Caco-2 (cell line): ENCODE data around the gene DCTN4. TPM values are rescaled to one million over a fixed set of nuclear protein-coding genes. Genes with fewer than 3 reads are reported as not detected.
A peak's percentile ranks its signal among the peaks of the same experiment; 100 is the strongest.

Experiments
- BruUV-seq: library from RNA; stranded (reverse); fragments of 400-500 nt; replicated peaks from 2 replicates; lab custom pipeline; 2021; lab: Mats Ljungman, UMichigan
- CTCF ChIA-PET: fragments of 300-600 bp; sonication (Branson Sonifier 250); formaldehyde crosslinking; loops from one replicate; lab custom pipeline; 2022; ENCODE audit warnings: antibody characterized with exemption; lab: Charles Lee
- POLR2A ChIA-PET: fragments of 300-600 bp; sonication (Branson Sonifier 250); formaldehyde crosslinking; loops from one replicate; lab custom pipeline; 2022; ENCODE audit warnings: antibody characterized with exemption; lab: Charles Lee
- DNase-seq, 2 experiments: peaks; one replicate each; pipeline versions ENCODE4 v3.0.0 to v3.0.0-alpha.2; 2020 to 2022
- H3K27me3 ChIP-seq: replicated peaks from 2 replicates; pipeline ENCODE4 v1.6.0; 2011; ENCODE audit warnings: low read length; ENCODE audit not compliant: control insufficient read depth, insufficient read depth
- H3K36me3 ChIP-seq: 2 replicates; pipeline ENCODE4 v1.5.1; 2011; ENCODE audit warnings: low read length; ENCODE audit not compliant: control insufficient read depth, insufficient read depth
- H3K4me1 ChIP-seq: fragments of 250-450 bp; sonication (Bioruptor Pico); 2 replicates; pipeline ENCODE4 v1.5.1; 2020; ENCODE audit warnings: mild to moderate bottlenecking
- H3K4me3 ChIP-seq: 2 replicates; pipeline ENCODE4 v1.5.1; 2011; ENCODE audit warnings: low read depth, mild to moderate bottlenecking, control low read depth, low read length
- H3K9me3 ChIP-seq: fragments of 250-450 bp; sonication (Bioruptor Pico); 2 replicates; pipeline ENCODE4 v1.5.1; 2020; ENCODE audit warnings: mild to moderate bottlenecking, moderate library complexity
- H3K27ac Mint-ChIP-seq: one replicate; pipeline ENCODE4 v1.8.0; 2022; ENCODE audit warnings: mixed read lengths; ENCODE audit not compliant: unreplicated experiment
- H3K27me3 Mint-ChIP-seq: one replicate; pipeline ENCODE4 v1.8.0; 2022; ENCODE audit warnings: mixed read lengths; ENCODE audit not compliant: insufficient read depth, unreplicated experiment
- H3K36me3 Mint-ChIP-seq: one replicate; pipeline ENCODE4 v1.8.0; 2022; ENCODE audit warnings: mild to moderate bottlenecking, mixed read lengths; ENCODE audit not compliant: insufficient read depth, unreplicated experiment
- H3K4me1 Mint-ChIP-seq: one replicate; pipeline ENCODE4 v1.8.0; 2022; ENCODE audit warnings: low read depth, mixed read lengths; ENCODE audit not compliant: unreplicated experiment
- H3K4me3 Mint-ChIP-seq: one replicate; pipeline ENCODE4 v1.8.0; 2022; ENCODE audit warnings: mild to moderate bottlenecking, moderate library complexity, mixed read lengths; ENCODE audit not compliant: unreplicated experiment
- H3K9me3 Mint-ChIP-seq: one replicate; pipeline ENCODE4 v1.8.0; 2022; ENCODE audit warnings: mixed read lengths; ENCODE audit not compliant: unreplicated experiment
- CTCF ChIP-seq, 2 experiments: fragments of 200-600 bp in 1 of 2; IDR thresholded peaks; 1 replicate in 1 of 2; 2 replicates in 1 of 2; pipeline versions ENCODE4 v1.5.1 to v1.8.0; 2011 to 2022; ENCODE audit warnings: antibody characterized with exemption in 1 of 2, control low read depth in 1 of 2, inconsistent platforms in 1 of 2, low read depth in 1 of 2, low read length in 1 of 2, mild to moderate bottlenecking in 1 of 2, moderate library complexity in 1 of 2; ENCODE audit not compliant: insufficient read depth in 1 of 2, severe bottlenecking in 1 of 2, unreplicated experiment in 1 of 2
- intact Hi-C: fragments of 100-400 bp; cut with micrococcal nuclease; formaldehyde crosslinking; loops from one replicate; pipeline ENCODE4 v1.10.0; 2022; ENCODE audit not compliant: unreplicated experiment
- total RNA-seq: library from RNA; stranded (reverse); gene quantifications from 2 replicates; pipeline ENCODE4 v1.2.3, GENCODE V29; 2022

The DCTN4 gene
- total RNA-seq, 1 experiment from 2014 or later: 62.2 TPM

GRCh38 chr5:150779397-150780186 is 20.8 kb upstream of the DCTN4 start:
- Histone ChIP-seq H3K9me3 (no peaks in the 10 kb centered on the region), H3K27me3 (no peaks in the 10 kb centered on the region), H3K4me3 (peak overlapping the region; percentile 75), H3K4me1 (peaks cover 42% of the 10 kb centered on the region), H3K36me3 (no peaks in the 10 kb centered on the region)
- no peaks in the 10 kb centered on the region for H3K27me3 Mint-ChIP-seq
- intact Hi-C loops: loop anchor here (1.0 to 5.0 kb wide), 3 partner anchors 121 to 307 kb away; no protein-coding TSS in a partner anchor
- TF ChIP-seq CTCF (IDR thresholded peaks at IDR 0.05; ENCODE audit: insufficient read depth in 1 of 2, low read depth in 1 of 2, low read length in 1 of 2, severe bottlenecking in 1 of 2, unreplicated experiment in 1 of 2): no peak
- ChIA-PET CTCF (interaction anchor here (0.6 to 2.4 kb wide), 8 partner anchors 21 to 807 kb away, joined by 3 to 18 read pairs (median 8); partner anchors contain the start of genes DCTN4, IRGM and RBM22), POLR2A (interaction anchor here (1.8 kb wide), 1 partner anchor 21 kb away, joined by 18 read pairs; the partner anchor contains the start of gene DCTN4)
- peaks cover 32% of the 10 kb centered on the region for H3K4me1 Mint-ChIP-seq
- H3K27ac Mint-ChIP-seq: peak overlapping the region; percentile 80
- DNase-seq: no peak
- H3K4me3 Mint-ChIP-seq: peak overlapping the region; percentile 91
- H3K9me3 Mint-ChIP-seq: no peaks in the 10 kb centered on the region
- peaks cover 14% of the 10 kb centered on the region for H3K36me3 Mint-ChIP-seq
- no TSS peak for BruUV-seq

- H3K4me1 Mint-ChIP-seq: peaks cover 32% of the 10 kb centered on the region
- H3K27ac Mint-ChIP-seq: peak within 1 kb of the TSS; percentile 80
- BruUV-seq: TSS peak; percentile 25
- TF ChIP-seq CTCF (IDR thresholded peaks at IDR 0.05; ENCODE audit: insufficient read depth in 1 of 2, low read depth in 1 of 2, low read length in 1 of 2, severe bottlenecking in 1 of 2, unreplicated experiment in 1 of 2): peak; percentile 35 to 83
- peaks cover 11% of the 10 kb centered on the region for H3K36me3 Mint-ChIP-seq
- H3K27me3 ChIP-seq: no peaks in the 10 kb centered on the region
- no peaks in the 10 kb centered on the region for H3K27me3 Mint-ChIP-seq
- intact Hi-C loops: loop anchor here (1.0 to 5.0 kb wide), 4 partner anchors 20 to 306 kb away; no protein-coding TSS in a partner anchor
- no peaks in the 10 kb centered on the region for H3K9me3 Mint-ChIP-seq
- no peaks in the 10 kb centered on the region for H3K9me3 ChIP-seq
- peaks cover 34% of the 10 kb centered on the region for H3K4me1 ChIP-seq
- peak within 1 kb of the TSS; percentile 91 for H3K4me3 Mint-ChIP-seq
- no peaks in the 10 kb centered on the region for H3K36me3 ChIP-seq
- peak; percentile 86 to 89 for DNase-seq
- peak within 1 kb of the TSS; percentile 75 for H3K4me3 ChIP-seq
- ChIA-PET CTCF (interaction anchor here (0.6 to 2.4 kb wide), 13 partner anchors 18 to 272 kb away, joined by 3 to 18 read pairs (median 4); partner anchors contain the start of genes DCTN4, IRGM and RBM22), POLR2A (interaction anchor here (0.8 to 1.8 kb wide), 3 partner anchors 20 to 78 kb away, joined by 3 to 18 read pairs (median 7); partner anchors contain the start of genes DCTN4 and RBM22)
These were observed 19.9 kb upstream of the DCTN4 start, which contains the start of gene SMIM3 for GRCh38 chr5:150778517-150779396. TSS of gene SMIM3 (plus strand) at chr5:150778757. CDS start at chr5:150795441, 16,684 bp downstream.
